Esophagus squamous epithelium (tissue), 5 donors: Measurements from ENCODE around the gene EPHA2. TPM values are rescaled to one million over a fixed set of nuclear protein-coding genes. Genes with fewer than 3 reads are reported as not detected.

Source experiments
- DNase-seq: peaks from one replicate; lab custom pipeline; 2025; lab: John Stamatoyannopoulos, UW
- H3K27ac ChIP-seq, 4 donors: fragments of 200-600 bp; sonication (generic); one replicate each; pipeline ENCODE4 v1.5.1; 2016 to 2019; ENCODE audit warnings: mild to moderate bottlenecking in 1 of 4
- H3K27me3 ChIP-seq, 4 donors: fragments of 200-600 bp; sonication (generic); 1 replicate in 3 of 4; 2 replicates in 1 of 4; pipeline versions ENCODE4 v1.5.1 to v1.6.0; 2017 to 2021; ENCODE audit warnings: antibody characterized with exemption in 1 of 4
- H3K36me3 ChIP-seq, 3 donors: fragments of 200-600 bp; sonication (generic); one replicate each; pipeline ENCODE4 v1.5.1; 2016 to 2019
- H3K4me1 ChIP-seq, 3 donors: fragments of 200-600 bp; sonication (generic); one replicate each; pipeline ENCODE4 v1.5.1; 2017 to 2019
- H3K4me3 ChIP-seq, 4 donors: fragments of 200-600 bp; sonication (generic); 1 replicate in 3 of 4; 2 replicates in 1 of 4; pipeline ENCODE4 v1.5.1; 2016 to 2019; ENCODE audit warnings: mild to moderate bottlenecking in 2 of 4, moderate library complexity in 1 of 4
- H3K9me3 ChIP-seq, 3 donors: fragments of 200-600 bp; sonication (generic); one replicate each; pipeline ENCODE4 v1.5.1; 2016 to 2019
- CTCF ChIP-seq, 6 experiments: fragments of 450-650 bp in 4 of 6; fragments of 200-600 bp in 2 of 6; sonication (generic) in 2 of 6; IDR thresholded peaks; one replicate each; pipeline ENCODE4 v1.5.1; 2016 to 2019; ENCODE audit warnings: antibody characterized with exemption in 6 of 6, mild to moderate bottlenecking in 4 of 6, moderate library complexity in 4 of 6
- POLR2A ChIP-seq, 4 donors: fragments of 450-650 bp; IDR thresholded peaks; one replicate each; pipeline ENCODE4 v1.6.1; 2017; ENCODE audit warnings: antibody characterized with exemption in 4 of 4, mild to moderate bottlenecking in 4 of 4, moderate library complexity in 3 of 4
- WGBS, 2 donors: methylation state at CpG; one replicate each; pipeline ENCODE4 v1.1.5; 2018; 5-methylcytosine and 5-hydroxymethylcytosine counted together
- intact Hi-C: fragments of 100-400 bp; cut with DNase I; formaldehyde crosslinking; loops from one replicate; pipeline ENCODE4 v1.15.0; 2022
- total RNA-seq, 4 donors: library from RNA; depleted of rRNA; stranded (reverse); fragments of >200 nt; gene quantifications; one replicate each; pipeline ENCODE4 v1.1.0, GENCODE V29; 2016
- donor health status: DM: yes; HTN: yes; CAD: no.

The EPHA2 gene
- total RNA-seq, 4 donors from 2014 or later = 87.5 to 225 (median 137) TPM

- Histone ChIP-seq H3K9me3 (no peaks in the 10 kb centered on the region), H3K4me1 (peaks cover 36 to 61% (median 45%) of the 10 kb centered on the region in 3 donors), H3K27ac (peak overlapping the region in 3 of 4 donors; percentile 20 to 91 (median 63)), H3K4me3 (no peak overlapping the region), H3K27me3 (peaks cover 0 to 6% (median 0%) of the 10 kb centered on the region in 4 donors), H3K36me3 (no peaks in the 10 kb centered on the region)
- TF ChIP-seq CTCF (IDR thresholded peaks at IDR 0.05) = no peak
- no peak for TF ChIP-seq POLR2A (IDR thresholded peaks at IDR 0.05)
- WGBS, 2 donors = 50% methylated on average over 1 of the region's 1 CpG
- DNase-seq = no peak
- intact Hi-C loops = loop anchor here (10.0 kb wide), 1 partner anchor 173 kb away; the partner anchor contains the start of gene SZRD1
Measured at GRCh38 chr1:16191309-16191708, 35.4 kb upstream of the EPHA2 start.

GRCh38 chr1:16189921-16190621, 34.2 kb upstream of the EPHA2 start:
- no peak overlapping the region for H3K4me3 ChIP-seq
- intact Hi-C loops = loop anchor here (10.0 kb wide), 1 partner anchor 175 kb away; the partner anchor contains the start of gene SZRD1
- peaks cover 0 to 6% (median 0%) of the 10 kb centered on the region in 4 donors for H3K27me3 ChIP-seq
- H3K27ac ChIP-seq = peak overlapping the region; percentile 75 to 93 (median 86)
- no peak for TF ChIP-seq POLR2A (IDR thresholded peaks at IDR 0.05)
- H3K4me1 ChIP-seq = peaks cover 36 to 73% (median 46%) of the 10 kb centered on the region in 3 donors
- 40 to 43% methylated on average over 7 to 8 of the region's 9 CpGs for WGBS, 2 donors
- no peaks in the 10 kb centered on the region for H3K36me3 ChIP-seq
- no peak for DNase-seq
- H3K9me3 ChIP-seq = no peaks in the 10 kb centered on the region

GRCh38 chr1:16189003-16189402, 33.1 kb upstream of the EPHA2 start:
- no peak for DNase-seq
- WGBS, 2 donors = 9 to 38% methylated on average over 5 to 6 of the region's 6 CpGs
- peaks cover 0 to 6% (median 0%) of the 10 kb centered on the region in 4 donors for H3K27me3 ChIP-seq
- H3K9me3 ChIP-seq = no peaks in the 10 kb centered on the region
- no peak overlapping the region for H3K4me3 ChIP-seq
- no peaks in the 10 kb centered on the region for H3K36me3 ChIP-seq
- H3K27ac ChIP-seq = peak overlapping the region; percentile 75 to 93 (median 86)
- intact Hi-C loops = no loop called here
- peaks cover 42 to 84% (median 52%) of the 10 kb centered on the region in 3 donors for H3K4me1 ChIP-seq
- no peak for TF ChIP-seq CTCF (IDR thresholded peaks at IDR 0.05)
- TF ChIP-seq POLR2A (IDR thresholded peaks at IDR 0.05) = peak in 1 of 4 donors; percentile 8

- peaks cover 51 to 95% (median 62%) of the 10 kb centered on the region in 3 donors for H3K4me1 ChIP-seq
- intact Hi-C loops = loop anchor here (2.0 kb wide), 1 partner anchor 109 kb away; no protein-coding TSS in a partner anchor
- H3K9me3 ChIP-seq = no peaks in the 10 kb centered on the region
- TF ChIP-seq POLR2A (IDR thresholded peaks at IDR 0.05) = no peak
- TF ChIP-seq CTCF (IDR thresholded peaks at IDR 0.05) = peak; percentile 96 to 99 (median 98)
- DNase-seq = no peak
- H3K36me3 ChIP-seq = no peaks in the 10 kb centered on the region
- H3K27ac ChIP-seq = peak overlapping the region; percentile 75 to 93 (median 86)
- peaks cover 0 to 6% (median 0%) of the 10 kb centered on the region in 4 donors for H3K27me3 ChIP-seq
- no peak overlapping the region for H3K4me3 ChIP-seq
- 5 to 27% methylated on average over 10 to 14 of the region's 15 CpGs for WGBS, 2 donors
Measured at GRCh38 chr1:16187748-16188401, 32.0 kb upstream of the EPHA2 start.

GRCh38 chr1:16186655-16187235, 30.9 kb upstream of the EPHA2 start:
- DNase-seq = no peak
- H3K4me3 ChIP-seq = no peak overlapping the region
- 47 to 49% methylated on average over 6 to 7 of the region's 9 CpGs for WGBS, 2 donors
- peaks cover 0 to 6% (median 0%) of the 10 kb centered on the region in 4 donors for H3K27me3 ChIP-seq
- peak overlapping the region; percentile 56 to 93 (median 78) for H3K27ac ChIP-seq
- H3K4me1 ChIP-seq = peaks cover 57 to 100% (median 68%) of the 10 kb centered on the region in 3 donors
- H3K9me3 ChIP-seq = no peaks in the 10 kb centered on the region
- intact Hi-C loops = loop anchor here (2.0 kb wide), 1 partner anchor 108 kb away; no protein-coding TSS in a partner anchor
- no peak for TF ChIP-seq POLR2A (IDR thresholded peaks at IDR 0.05)
- no peak for TF ChIP-seq CTCF (IDR thresholded peaks at IDR 0.05)
- no peaks in the 10 kb centered on the region for H3K36me3 ChIP-seq
